Cerebellar nuclear complex (tissue), 1 donor: ENCODE results near the gene PMF1.
"Not testable (repeated sequence)": the region's sequence is repeated elsewhere in the genome, so short reads cannot be mapped to it uniquely, and the experiment has no call there.

Source experiments
- DNase-seq, 2 experiments: peaks; one replicate each; lab custom pipeline; 2025; lab: John Stamatoyannopoulos, UW

Gene PMF1, protein sequence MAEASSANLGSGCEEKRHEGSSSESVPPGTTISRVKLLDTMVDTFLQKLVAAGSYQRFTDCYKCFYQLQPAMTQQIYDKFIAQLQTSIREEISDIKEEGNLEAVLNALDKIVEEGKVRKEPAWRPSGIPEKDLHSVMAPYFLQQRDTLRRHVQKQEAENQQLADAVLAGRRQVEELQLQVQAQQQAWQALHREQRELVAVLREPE

DNA sequence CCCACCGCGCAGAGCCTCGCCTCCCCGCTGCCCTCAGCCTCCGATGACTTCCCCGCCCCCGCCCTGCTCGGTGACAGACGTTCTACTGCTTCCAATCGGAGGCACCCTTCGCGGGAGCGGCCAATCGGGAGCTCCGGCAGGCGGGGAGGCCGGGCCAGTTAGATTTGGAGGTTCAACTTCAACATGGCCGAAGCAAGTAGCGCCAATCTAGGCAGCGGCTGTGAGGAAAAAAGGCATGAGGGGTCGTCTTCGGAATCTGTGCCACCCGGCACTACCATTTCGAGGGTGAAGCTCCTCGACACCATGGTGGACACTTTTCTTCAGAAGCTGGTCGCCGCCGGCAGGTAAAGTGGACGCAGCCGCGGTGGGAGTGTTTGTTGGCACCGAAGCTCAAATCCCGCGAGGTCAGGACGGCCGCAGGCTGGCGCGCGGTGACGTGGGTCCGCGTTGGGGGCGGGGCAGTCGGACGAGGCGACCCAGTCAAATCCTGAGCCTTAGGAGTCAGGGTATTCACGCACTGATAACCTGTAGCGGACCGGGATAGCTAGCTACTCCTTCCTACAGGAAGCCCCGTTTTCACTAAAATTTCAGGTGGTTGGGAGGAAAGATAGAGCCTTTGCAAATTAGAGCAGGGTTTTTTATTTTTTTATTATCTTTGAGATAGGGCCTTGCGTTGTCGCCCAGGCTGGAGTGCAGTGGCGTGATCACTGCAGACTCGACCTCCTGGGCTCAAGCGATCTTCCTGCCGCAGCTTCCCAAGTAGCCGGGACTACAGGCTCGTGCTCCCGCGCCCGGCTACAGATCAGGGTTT, at the start of gene PMF1:
TSS of gene PMF1 (plus strand) at position 175 of the 811 bp plus-strand sequence. CDS start at position 184, 9 bp downstream.
- peak; percentile 88 to 93 for DNase-seq

DNA sequence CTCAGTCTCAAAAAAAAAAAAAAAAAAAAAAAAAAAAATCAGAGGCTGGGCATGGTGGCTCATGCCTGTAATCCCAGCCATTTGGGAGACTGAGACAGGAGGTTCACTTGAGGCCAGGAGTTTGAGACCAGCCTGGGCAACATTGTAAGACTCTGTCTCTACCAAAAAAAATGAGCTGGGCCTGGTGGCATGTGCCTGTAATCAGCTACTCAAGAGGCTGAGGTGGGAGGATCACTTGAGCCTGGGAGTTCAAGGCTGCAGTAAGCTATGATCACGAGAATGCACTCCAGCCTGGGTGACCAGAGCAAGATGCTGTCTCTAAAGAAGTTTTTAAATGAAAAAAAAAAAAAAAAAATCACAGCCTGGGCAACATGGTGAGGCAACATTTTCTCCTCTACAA, 49.1 kb upstream of the PMF1 start:
- DNase-seq = no peak

DNA sequence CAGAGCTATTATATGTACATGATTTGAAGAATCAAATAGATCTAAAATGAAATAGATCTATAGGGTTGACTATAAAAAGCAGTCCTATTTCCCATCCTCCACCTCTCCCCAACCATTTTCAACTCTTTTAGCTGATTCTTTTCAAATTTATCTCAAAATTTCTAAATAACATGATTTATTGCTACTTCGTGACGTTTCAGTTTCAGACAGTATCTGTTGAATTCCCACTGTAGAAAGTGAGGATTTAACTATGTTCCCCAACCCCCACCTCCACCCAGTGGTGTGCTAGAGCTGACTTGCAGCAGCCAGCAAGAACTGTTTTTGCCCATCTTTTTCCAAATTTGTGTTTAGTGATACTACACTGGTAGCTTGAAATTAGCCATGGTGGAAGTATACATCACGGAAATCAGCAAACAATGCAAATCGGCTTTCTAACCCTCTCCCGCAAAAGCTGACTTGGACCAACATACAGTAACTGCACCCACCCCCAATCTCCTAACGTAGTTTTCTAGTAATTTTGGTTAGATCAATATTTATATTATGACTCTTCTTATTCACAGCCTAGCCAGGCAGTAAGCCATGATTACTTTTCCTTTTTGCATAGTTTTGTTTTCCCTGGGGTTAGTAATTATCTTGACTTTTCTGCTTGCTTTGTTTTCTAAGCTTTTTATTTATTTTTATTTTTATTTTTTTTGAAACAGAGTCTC, 48.5 kb upstream of the PMF1 start:
- no peak for DNase-seq

DNA sequence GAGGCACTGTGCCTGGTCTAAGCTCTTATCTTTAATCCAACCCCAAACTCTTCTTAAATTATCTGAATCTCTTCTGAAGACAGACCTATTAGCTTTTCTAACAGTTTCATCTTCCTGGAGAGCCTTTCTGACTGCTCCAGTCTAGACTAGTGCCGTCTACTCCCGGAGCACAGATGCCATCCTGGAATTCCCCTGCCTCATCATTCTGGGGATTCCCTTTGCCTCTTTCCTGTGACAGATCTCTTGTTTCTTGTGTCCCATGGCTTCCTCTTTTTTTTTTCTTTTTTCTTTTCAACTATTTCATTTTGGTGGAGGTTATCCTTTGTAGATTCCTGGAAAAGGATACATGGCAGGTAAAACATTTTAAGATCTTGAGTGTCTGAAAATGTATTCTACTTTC, 47.7 kb upstream of the PMF1 start:
- no peak for DNase-seq

DNA sequence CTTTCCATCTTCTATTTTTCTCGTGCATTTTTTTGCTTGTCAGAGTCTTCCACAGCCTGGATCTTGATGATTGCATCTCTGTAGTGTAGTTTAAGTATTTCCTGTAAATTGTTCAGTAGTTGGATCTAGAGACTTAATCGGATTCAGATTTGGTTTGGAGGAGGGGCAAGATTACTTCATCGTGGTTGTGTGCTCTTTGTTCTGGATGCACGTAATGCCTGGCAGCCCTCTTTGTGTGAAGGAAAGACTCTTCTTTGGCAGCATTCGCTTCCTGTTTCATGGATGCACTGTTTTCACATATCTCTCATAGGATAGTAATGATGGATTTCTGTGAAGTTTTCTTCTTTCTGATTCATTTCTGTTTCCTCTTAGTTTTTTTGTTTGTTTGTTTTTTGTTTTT, 45.3 kb upstream of the PMF1 start:
- DNase-seq = no peak

DNA sequence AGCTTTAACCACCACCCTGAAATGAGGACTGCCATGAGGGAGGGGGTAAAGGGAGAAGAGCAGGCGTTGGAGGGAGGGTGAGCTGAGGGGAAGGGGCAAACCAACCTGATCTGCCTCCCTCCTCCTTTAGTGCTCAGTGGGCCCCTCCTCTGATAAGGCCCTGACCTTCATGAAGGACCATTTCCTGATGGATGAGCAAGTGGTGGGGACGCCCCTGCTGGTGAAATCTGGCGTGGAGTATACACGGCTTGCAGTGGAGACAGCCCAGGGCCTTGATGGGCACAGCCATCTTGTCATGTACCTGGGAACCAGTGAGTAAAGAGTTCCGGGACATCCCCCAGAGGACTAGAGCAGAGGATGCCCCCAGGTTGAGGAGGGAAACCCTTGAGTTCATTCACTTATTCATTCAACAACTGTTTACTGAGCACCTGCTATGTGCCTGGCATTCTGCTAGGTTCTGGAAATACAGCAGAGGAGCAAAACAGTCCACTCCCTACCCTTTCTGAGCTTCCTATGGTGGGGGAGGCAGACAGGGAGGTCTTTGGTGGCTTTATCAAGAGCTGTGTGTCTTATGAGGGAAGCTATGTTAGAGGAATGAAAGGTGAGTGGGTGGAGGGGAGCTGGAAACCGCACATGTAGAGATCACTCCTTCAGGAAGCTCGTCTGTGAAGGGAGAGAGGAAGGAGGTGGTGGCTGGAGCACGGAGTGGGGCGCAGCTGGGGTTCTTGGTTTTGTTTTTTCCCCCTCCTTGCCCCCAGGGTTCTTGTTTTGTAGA, 39.9 kb upstream of the PMF1 start:
- DNase-seq = no peak

DNA sequence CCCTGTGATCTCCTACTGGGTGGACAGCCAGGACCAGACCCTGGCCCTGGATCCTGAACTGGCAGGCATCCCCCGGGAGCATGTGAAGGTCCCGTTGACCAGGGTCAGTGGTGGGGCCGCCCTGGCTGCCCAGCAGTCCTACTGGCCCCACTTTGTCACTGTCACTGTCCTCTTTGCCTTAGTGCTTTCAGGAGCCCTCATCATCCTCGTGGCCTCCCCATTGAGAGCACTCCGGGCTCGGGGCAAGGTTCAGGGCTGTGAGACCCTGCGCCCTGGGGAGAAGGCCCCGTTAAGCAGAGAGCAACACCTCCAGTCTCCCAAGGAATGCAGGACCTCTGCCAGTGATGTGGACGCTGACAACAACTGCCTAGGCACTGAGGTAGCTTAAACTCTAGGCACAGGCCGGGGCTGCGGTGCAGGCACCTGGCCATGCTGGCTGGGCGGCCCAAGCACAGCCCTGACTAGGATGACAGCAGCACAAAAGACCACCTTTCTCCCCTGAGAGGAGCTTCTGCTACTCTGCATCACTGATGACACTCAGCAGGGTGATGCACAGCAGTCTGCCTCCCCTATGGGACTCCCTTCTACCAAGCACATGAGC, 36.1 kb upstream of the PMF1 start:
- no peak for DNase-seq

DNA sequence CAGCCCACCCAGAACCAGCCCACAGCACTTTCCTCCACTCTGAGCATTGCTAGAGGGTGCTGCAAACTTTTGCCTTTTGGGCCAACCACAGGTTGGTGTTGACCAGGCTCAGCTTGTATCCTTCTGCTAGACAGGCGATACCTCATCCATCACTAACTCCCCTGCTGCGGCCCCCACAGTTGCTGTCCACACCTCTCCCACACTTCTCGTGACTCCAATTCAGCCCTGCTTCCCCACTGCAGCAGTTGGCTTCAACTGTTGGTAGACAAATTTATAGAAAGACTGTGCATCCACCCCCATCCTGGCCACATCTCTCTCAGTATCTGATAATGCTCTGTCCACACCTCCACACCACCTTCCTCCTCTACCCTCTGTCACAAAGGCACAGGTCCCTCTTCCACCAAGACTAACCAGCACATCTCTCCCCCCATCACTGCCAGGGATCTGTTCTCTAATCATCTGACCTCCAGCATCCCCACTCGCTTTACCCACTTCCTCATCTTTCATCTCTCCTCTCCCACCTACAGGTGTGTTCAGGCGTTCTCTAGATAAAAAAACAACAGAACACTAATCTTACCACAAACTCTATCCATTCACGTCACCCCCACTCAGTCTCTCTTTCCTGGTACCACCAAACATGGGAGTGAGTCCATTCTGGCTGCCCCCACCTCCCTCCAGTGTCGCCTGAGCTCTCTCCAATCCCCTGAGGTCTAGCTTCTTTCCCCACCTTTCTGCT, 34.7 kb upstream of the PMF1 start:
- no peak for DNase-seq

DNA sequence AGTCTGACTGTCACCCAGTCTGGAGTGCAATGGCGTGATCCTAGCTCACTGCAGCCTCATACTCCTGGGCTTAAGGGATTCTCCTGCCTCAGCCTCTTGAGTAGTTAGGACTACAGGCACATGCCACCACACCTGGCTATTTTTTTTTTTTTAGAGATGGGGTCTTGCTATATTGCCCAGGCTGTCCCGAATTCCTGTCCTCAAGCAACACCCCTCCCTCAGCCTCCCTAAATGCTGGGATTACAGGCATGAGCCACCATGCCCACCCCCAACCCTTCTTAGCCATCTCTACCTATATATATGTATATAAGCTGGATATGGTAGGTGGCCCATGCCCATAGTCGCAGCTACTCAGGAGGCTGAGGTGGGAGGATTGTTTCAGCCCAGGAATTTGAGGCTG, 32.3 kb upstream of the PMF1 start:
- DNase-seq = no peak

DNA sequence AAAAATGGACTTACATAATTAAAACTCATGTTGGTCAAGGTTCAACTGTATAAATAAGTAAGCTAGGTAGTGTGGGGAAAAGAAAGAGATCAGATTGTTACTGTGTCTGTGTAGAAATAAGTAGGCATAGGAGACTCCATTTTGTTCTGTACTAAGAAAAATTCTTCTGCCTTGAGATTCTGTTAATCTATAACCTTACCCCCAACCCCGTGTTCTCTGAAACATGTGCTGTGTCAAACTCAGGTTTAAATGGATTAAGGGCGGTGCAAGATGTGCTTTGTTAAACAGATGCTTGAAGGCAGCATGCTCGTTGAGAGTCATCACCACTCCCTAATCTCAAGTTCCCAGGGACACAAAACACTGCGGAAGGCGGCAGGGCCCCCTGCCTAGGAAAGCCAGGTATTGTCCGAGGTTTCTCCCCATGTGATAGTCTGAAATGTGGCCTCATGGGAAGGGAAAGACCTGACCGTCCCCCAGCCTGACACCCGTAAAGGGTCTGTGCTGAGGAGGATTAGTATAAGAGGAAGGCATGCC, 31.3 kb upstream of the PMF1 start:
- not testable (repeated sequence) for DNase-seq

DNA sequence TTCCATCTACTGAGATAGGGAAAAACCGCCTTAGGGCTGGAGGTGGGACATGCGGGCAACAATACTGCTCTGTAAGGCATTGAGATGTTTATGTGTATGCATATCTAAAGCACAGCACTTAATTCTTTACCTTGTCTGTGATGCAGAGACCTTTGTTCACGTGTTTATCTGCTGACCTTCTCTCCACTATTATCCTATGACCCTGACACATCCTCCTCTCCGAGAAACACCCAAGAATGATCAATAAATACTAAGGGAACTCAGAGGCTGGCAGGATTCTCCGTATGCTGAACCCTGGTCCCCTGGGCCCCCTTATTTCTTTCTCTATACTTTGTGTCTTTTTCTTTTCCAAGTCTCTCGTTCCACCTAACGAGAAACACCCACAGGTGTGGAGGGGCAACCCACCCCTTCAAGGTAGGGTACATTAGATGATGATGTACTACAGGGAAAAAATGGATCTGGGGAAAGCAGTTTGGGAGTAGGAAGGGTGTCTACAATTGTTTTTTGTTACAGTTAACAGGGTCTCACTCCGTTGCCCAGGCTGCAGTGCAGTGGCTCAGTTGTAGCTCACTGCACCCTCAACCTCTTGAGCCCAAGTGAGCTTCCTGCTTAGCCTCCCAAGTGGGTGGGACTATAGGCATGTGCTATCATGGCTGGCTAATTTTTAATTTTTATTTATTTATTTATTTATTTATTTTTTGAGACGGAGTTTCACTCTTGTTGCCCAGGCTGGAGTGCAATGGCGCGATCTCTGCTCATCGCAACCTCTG, 30.6 kb upstream of the PMF1 start:
- DNase-seq = not testable (repeated sequence)

DNA sequence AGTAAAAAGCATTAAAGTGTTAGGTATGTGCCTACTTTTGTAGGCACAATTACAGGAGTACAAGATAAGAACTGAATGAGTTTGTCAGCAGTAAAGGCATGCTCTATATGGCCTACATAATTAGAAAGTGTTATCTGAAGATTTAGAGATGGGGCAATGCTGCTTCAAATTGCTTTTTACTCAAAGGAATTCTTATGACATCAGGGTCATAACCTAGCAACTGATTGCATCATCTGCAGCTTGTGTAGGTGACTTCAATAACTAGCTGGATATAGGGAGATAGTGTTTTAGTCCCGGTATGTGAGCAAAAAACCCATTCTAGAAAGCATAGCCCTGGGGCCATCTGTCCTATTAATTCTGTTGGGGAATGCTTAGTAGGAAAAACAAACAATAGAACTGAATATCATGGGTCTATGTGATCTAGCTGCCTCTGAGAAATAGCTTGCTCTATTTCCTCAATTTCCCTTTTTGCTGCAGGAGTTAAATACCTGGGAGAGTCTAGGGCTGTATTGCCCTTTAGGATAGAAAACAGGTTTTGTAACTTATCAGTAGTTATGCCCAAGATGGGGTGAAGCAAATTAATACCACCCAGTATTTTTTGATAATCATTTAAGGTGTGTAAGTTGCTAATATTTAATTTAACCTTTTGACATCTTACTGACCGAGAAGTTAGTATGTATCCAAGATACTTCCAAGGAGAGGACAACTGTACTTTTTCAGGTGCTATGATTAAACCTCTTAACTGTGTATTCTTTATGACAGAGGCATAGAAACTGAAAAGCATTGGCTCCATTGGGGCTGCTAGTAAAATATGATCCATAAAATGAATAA, 26.2 kb upstream of the PMF1 start:
- not testable (repeated sequence) for DNase-seq

DNA sequence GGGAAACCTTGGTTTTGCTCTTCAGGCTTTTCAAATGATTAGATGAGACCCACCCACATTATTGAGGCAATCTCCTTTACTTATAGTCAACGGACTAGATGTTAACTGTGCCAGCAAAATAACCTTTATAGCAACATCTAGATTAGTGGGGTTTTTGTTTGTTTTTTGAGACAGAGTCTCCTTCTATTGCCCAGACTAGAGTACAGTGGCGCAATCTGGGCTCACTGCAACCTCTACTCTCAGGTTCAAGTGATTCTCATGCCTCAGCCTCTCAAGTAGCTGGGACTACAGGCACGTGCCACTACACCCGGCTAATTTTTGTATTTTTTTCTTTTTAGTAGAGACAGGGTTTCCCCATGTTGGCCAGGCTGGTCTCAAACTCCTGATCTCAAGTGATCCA, 22.5 kb upstream of the PMF1 start:
- not testable (repeated sequence) for DNase-seq

DNA sequence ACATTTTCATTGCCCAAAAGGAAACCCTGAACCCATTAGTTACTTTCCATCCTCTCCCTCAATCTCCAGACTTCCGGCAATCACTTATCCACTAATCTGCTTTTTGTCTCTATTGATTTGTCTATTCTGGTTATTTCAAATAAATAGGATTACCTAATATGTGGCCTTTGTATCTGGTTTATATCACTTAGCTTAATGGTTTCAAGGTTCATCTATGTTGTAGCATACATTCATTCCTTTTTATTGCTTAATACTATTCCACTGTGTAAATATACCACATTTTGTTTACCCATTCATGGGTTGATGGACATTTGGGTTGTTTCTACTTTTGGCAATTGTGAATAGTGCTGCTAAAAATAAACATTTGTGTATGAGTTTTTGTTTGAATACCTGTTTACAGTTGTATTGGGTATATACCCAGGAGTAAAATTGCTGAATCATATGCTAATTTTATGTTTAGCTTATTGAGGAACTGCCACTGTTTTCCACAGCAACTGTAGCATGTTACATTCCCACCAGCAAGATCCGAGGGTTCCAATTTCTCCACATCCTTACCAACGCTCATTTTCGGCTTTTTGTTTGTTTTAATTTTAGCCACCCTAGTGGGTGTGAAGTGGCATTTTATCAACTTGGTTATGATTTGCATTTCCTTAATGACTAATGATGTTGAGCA, 21.4 kb upstream of the PMF1 start:
- no peak for DNase-seq

DNA sequence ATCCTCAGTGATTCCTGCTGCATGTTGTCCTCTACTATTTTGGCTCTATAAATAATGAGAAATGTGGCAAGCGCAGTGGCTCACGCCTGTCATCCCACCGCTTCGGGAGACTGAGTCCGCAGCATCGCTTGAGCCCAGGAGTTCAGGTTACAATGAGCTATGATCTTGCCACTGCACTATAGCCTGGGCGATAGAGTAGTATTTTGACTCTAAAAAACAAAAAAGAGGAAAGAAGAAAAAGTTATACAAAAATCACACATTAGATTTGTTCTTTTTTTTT, 19.7 kb upstream of the PMF1 start:
- no peak for DNase-seq

DNA sequence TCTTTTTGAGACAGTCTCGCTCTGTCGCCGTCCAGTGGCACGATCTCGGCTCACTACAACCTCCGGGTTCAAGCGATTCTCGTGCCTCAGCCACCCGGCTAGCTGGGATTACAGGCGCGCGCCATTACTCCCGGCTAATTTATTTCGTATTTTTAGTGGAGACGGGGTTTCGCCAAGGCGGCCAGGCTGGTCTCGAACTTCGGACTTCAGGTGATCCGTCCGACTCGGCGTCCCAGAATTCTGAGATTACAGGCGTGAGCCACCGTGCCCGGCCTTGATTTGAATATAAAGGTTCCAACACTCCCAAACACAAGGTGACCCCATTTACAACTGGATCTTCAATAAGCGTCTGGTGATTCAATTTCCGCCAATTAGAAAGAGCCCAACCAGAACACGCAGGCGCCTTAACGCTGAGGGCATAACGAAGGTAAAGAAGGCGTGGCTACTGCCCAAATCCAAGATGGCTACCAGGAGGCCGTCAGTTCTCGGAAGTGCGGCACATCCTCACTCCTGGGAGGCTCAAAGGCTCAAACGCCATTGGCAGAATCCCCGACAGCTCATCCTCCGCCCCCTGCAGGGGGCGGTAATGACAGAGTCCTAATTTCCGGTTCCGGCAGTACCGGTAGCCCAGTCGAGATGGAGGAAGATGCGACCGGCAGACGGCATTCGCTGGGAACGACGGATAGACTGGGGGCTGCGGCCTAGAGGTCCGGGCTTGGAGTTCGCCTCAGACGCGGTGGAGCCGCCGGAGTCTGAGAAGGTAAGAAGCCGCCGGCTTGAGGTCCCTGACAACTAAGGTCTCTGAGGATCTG, 19.1 kb upstream of the PMF1 start, which contains the start of gene SLC25A44:
TSS of gene SLC25A44 (plus strand) at position 617 of the 812 bp plus-strand sequence. CDS start 5,744 bp downstream, outside the sequence.
- peak; percentile 93 to 99 for DNase-seq

DNA sequence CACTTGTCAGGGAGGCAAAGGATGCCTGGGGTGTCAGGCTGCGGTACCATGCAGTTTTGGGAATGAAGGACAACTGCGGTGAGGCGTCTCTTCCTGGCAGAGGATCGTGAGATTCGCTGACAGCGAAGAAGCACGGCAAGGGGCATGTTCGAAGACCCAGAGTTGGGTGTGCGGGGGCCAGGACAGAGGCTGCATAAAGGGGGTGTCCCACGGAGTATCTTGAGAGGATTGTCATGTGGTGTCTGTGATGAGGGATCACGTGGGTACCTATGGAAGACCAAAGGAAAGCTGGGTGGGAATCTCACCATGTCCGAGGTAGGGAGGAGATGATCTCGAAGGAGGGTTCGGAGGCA, 18.5 kb upstream of the PMF1 start:
- no peak for DNase-seq

DNA sequence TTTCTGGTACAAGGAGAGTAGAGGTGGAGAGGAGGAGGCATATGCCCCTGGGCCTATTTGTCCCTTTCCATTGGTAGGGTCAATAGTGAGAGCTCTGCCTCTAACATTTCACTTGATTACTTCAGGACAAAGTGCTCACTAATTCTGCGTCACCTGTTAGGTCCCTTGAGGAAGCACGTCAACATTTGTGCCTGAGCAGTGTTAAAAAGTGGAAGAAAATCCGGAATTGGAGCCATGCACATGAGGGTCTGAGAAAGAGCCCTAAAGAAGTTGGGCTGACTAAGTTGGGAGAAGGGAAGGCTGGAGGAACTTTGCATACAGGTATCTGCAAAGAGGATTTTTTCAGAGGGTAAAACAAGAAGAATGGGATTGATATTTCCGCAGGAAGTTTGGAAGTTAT, 17.0 kb upstream of the PMF1 start:
- no peak for DNase-seq
